Stimulated activated CD4-positive, alpha-beta T cell treated with anti-CD3 and anti-CD28 coated beads, Interleukin-2, amount 100 ng/mL, for 4 hours (primary cell): ENCODE data around the gene TLR6.
A peak's percentile ranks its signal among the peaks of the same experiment; 100 is the strongest.
"Not testable (repeated sequence)": the region's sequence is repeated elsewhere in the genome, so short reads cannot be mapped to it uniquely, and the experiment has no call there.

Experiments
- DNase-seq: peaks from one replicate; pipeline ENCODE4 v3.0.0-alpha.2; 2020; ENCODE audit warnings: low read depth

The TLR6 gene

GRCh38 chr4:38820329-38821061 is 36.1 kb downstream of the TLR6 start:
- DNase-seq = no peak

- DNase-seq = no peak
These were observed 37.0 kb downstream of the TLR6 start for GRCh38 chr4:38819569-38819968.

DNA sequence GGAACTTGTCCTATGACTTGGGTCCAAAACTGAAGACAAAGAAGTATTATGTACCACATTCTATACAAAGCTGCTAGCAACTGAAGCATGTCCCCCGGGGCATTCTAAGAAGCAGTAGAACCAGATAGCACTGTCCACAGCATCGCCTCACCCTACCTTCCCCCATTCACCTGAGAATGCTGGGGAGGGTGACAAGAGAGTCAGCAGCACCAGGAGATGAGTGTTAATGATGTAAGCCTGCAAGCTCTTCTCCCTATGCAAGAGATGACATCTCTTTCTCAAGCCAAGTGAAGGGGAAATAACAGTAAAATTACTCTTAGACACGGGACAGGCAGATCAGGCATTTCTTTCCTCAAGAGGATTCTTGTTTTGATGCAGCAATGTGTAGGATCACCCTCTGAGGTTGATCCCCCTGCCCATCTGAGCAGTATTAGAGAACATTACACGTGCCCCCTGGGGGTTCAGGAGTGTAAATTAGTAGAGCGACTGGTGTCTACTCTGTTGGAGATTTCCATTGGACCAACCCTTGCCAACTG is 38.1 kb downstream of the TLR6 start:
- no peak for DNase-seq

DNA sequence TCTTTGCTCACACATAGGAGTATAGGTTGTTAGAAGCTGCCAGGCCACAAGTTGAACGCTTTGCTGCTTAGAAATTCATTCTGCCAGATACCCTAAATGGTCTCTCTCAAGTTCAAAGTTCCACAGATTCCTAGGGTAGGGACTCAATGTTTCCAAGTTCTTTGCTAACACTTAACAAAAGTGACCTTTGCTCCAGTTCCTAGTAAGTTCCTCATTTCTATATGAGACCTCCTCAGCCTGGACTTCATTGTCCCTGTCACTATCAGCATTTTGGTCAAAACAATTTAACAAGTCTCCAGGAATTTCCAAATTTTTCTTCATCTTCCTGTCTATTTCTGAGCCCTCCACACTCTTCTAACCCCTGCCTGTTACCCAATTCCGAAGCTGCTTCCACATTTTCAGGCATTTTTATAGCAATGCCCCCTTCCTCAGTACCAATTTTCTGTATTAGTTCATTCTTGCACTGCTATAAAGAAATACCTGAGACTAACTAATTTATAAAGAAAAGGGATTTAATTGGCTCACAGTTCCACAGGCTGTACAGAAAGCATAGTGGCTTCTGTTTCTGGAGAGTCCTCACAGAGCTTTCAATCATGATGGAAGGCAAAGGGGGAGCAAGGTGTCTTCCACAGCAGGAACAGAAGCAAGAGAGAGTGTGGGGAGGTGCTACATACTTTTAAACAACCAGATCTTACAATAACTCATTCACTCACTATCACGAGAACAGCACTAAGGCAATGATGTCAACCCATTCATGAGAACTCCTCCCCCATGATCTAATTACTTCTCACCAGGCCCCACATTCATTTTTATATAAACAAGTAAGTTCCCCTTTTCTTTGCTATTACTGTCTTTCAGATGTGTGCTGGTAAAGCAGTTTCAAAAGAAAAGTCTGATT is 40.5 kb downstream of the TLR6 start:
- no peak for DNase-seq

- no peak for DNase-seq
These were observed 42.2 kb downstream of the TLR6 start for GRCh38 chr4:38814386-38814785.

DNA sequence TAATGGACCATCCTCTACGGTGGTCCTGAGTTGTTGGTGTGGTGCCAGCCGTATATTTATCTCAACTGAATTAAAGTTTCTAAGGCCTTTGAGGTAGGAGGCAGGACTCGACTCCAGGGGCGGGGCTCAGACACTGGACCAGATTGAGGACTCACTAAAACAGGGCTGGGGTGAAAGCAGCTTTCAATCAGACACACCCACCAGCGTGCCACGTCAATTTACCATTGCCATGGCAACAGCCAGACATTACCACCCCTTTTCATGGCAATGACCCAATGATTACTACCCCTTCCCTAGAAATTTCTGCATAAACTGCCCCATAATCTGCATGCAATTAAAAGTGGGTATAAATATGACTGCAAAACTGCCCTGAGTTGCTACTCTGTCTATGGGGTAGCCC is 45.3 kb downstream of the TLR6 start:
- DNase-seq = no peak

DNA sequence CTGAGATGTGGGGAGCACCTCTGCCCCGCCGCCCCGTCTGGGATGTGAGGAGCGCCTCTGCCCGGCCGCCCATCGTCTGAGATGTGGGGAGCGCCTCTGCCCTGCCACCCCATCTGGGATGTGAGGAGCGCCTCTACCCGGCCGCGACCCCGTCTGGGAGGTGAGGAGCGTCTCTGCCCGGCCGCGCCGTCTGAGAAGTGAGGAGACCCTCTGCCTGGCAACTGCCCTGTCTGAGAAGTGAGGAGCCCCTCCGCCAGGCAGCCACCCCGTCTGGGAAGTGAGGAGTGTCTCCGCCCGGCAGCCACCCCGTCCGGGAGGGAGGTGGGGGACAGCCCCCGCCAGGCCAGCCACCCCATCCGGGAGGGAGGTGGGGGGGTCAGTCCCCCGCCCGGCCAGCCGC is 49.2 kb downstream of the TLR6 start:
- not testable (repeated sequence) for DNase-seq

GRCh38 chr4:38806251-38806650 is 50.4 kb downstream of the TLR6 start:
- DNase-seq = not testable (repeated sequence)

GRCh38 chr4:38805530-38806145 is 51.0 kb downstream of the TLR6 start:
- DNase-seq = no peak

DNA sequence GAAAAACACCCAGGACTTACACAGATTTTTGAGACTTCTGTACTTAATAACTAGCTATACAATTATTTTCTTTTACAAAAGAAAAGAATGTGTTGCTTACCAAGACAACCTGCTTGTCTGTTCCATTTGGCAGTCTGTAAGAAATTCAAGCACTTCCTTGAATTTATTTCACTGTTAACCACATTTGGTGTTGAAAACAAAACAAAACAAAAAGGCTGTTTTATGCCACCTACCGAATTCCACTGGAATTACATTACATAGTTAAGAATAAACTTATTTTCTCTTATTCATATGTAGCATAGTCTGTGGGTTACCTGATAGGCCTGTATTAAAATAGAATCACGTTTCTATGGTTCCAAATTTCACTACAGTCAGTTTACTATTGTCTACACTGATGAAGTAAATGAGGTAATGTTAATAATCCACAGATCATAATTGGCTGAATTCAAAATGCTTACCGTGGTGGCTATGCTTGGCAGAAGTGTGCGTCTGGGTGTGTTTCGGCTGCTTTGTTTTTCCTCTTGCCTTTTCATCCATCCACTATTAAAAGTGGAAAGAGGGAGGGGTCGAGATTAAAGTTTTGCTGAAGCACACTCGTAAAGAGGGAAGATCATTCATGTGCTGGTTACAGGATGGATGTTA is 51.8 kb downstream of the TLR6 start, which contains the start of gene TLR1:
TLR1 (minus strand) TSS at position 138 of the 642 bp plus-strand sequence. CDS start 5,960 bp downstream, outside the sequence.
- no peak for DNase-seq

GRCh38 chr4:38803833-38804653 is 52.6 kb downstream of the TLR6 start:
- DNase-seq = peak; percentile 1

DNA sequence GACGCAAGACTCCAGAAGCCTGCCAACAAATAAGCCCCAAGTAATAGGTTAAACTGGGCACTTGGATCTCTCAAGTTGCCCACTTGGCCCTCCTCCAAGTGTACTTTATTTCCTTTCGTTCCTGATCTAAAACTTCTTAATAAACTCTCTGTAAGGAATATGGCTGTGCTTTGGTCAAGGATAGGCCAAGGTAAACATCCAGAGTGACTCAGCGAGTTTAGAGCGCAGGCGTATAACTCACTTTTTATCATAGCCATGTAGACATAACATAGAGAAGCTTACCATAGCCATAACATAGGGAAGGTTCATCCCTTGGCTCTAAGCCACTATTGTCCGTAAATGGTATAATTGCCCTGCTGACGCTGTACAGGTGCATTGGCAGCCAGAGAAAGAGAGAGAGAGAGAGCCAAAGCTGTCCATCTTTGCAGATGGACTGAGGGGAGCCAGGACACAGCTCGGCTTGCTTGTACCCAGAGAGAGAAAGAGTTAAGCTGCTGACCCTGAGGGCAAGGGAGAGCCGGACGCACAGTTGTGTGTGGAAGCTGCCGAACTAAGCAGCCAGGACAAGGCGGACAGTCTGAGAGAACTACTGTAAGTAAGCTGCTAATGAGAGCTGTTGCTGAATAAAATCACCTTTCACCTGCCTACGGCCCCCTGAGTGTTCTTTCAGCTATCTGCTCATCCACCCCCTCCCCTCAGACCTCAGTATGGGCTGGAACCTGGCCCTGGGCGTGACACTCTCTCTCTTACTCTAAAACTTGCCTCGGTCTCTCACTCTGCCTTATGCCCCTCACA is 53.9 kb downstream of the TLR6 start:
- no peak for DNase-seq

DNA sequence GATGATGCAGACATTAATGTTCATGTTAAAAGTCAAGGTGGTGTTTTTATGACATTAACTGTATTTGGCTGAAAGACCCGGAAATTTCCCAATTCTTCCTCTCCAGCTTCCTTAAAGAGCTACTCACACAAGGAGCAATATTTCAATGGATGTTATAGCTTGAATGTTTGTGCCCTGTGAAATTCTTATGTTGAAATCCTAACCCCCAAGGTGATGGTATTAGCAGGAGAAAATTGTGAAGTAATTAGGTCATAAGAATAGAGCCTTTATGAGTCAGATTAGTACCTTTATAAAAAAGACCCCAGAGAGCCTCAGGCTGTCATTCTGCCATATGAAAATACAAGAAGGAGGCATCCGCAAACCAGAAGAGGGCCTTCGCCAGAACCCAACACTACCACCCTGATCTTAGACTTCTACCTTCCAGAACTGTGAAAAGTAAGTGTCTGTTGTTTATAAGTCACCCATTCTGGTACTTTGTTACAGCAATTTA is 55.6 kb downstream of the TLR6 start:
- no peak for DNase-seq

DNA sequence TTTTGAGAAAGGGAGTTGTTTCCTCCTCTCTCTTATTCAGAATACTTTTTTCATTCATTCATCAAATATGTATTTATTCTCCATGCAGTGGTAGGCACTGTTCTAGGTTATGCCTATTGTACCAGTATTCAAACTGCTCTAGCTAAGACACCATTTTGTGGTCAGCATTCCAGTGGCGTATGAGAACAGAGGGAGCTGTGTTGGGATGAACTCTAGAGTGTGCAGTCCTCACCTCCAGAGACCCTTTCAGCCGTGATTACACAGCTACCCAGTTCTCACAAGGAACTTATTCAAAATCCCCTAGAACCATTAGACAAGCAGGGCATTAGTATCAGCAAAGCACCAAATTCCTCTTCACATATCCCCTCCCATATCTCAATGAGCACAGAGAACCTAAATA is 56.3 kb downstream of the TLR6 start:
- no peak for DNase-seq

DNA sequence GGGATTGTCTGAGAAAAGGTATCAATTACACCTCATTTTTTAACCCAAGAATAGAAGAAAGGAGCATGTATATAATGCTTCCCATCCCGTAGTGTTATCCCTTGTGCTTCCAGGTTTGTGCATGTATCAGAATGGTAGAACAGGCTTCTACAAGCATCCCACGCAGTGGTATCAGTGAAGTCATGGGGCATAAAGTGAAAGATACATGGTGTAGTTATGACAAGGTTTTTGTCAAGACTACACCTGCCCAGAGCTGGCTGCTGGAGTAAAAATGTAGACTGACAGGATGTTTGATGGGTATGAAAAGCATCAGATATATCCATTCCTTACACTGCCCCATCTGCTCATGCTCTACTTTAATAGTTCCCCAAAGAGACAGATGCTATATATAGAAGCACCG is 61.5 kb downstream of the TLR6 start:
- DNase-seq = no peak

- no peak for DNase-seq
These were observed 62.6 kb downstream of the TLR6 start for GRCh38 chr4:38794051-38794450.

GRCh38 chr4:38791010-38791409 is 65.6 kb downstream of the TLR6 start:
- no peak for DNase-seq

DNA sequence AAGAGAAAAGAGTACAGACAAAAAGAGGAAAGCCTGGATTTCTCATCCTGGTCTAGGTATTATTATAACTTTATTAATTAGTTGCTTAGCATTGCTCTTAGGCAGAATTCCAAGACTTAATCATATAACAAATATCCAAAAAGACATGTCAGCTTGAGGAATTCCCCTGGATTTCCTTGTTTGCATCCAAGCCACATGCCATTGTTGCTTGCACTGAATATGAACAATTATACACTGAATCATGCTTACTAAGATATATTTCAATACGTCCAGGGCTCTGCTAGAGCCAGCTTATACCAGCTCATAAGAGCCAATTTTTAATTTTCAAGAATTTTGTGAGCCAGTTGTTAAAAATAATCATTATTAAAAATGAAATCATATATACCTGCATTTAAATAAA is 68.3 kb downstream of the TLR6 start:
- DNase-seq = no peak

DNA sequence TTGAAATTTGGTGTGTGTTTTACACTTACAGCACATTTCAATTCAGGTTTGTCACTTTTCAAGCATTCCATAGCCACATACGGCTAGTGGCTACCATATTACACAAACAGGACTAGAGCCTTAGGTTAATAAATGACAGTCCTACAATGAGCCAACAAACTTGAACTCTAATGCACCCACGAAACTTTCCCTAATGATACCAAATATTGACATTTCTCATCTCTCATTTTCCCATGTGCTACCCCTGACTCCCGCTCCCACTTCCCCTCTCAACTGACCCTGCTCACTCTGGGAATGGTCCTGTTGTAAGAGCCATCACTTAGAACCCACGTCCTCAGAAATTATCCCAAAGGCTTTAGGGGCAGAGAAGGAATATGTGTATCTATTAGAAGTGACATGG is 68.9 kb downstream of the TLR6 start:
- DNase-seq = no peak

DNA sequence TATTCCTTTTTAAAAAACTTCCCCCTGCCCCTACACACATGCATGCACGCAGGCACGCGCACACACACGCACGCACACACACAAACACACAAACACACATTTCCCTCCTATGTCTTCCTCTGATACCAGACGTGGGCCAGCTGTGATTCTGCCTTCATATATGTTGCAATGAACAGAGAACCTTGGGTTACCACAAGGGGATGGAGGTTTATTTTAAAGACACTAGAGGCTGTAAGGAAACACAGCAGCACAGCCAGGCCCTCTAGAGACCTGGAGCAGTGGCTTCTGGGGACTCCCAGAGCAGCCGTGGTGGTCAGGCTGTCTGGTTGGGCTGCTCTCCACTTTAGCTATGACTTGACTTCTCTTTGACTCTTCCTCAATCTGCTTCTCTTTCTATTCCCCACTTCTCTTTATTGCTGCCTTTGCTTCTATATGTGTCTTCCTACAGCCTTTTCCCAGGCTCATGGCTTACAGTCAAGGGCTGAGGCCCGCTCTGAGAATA is 70.7 kb downstream of the TLR6 start:
- no peak for DNase-seq
